K562 (cell line): ENCODE data around the gene ELK1. TPM values are rescaled to one million over a fixed set of nuclear protein-coding genes. Genes with fewer than 3 reads are reported as not detected.

Experiments
- ARID2 ChIP-seq: fragments of 450-650 bp; IDR thresholded peaks from 2 replicates; pipeline ENCODE4 v1.6.1; 2017; ENCODE audit warnings: antibody characterized with exemption, mild to moderate bottlenecking
- CBFB ChIP-seq: sonication (generic); formaldehyde crosslinking; IDR thresholded peaks from 2 replicates; pipeline ENCODE4 v1.4.0; 2020; ENCODE audit warnings: mild to moderate bottlenecking, missing genetic modification reagents
- CBX2 ChIP-seq: fragments of 200-600 bp; sonication (generic); IDR thresholded peaks from one replicate; pipeline ENCODE4 v1.6.1; 2012; ENCODE audit warnings: mild to moderate bottlenecking, low read length, inconsistent platforms; ENCODE audit not compliant: insufficient read depth, poor library complexity, severe bottlenecking
- EP400 ChIP-seq: fragments of 450-650 bp; IDR thresholded peaks from 2 replicates; pipeline ENCODE4 v1.6.1; 2017; ENCODE audit warnings: antibody characterized with exemption, mild to moderate bottlenecking, moderate library complexity
- ETV5 ChIP-seq: sonication (generic); formaldehyde crosslinking; IDR thresholded peaks from 2 replicates; pipeline ENCODE4 v1.4.0; 2020; ENCODE audit warnings: low read depth, mild to moderate bottlenecking, missing genetic modification reagents
- FOXA1 ChIP-seq: fragments of 450-650 bp; IDR thresholded peaks from 2 replicates; pipeline ENCODE4 v1.6.1; 2016; ENCODE audit warnings: mild to moderate bottlenecking, borderline replicate concordance
- GABPA ChIP-seq: fragments of 200-800 bp; sonication (Bioruptor generic); conservative IDR thresholded peaks from 2 replicates; pipeline ENCODE4 v1.6.1; 2016; ENCODE audit warnings: low read depth, missing genetic modification characterization, missing compliant biosample characterization
- HLTF ChIP-seq: fragments of 450-650 bp; IDR thresholded peaks from 2 replicates; pipeline ENCODE4 v1.6.1; 2016
- JUN ChIP-seq, 2 experiments: sonication (generic) in 1 of 2; formaldehyde crosslinking in 1 of 2; IDR thresholded peaks; 2 replicates each; pipeline versions ENCODE4 v1.6.1 to v1.8.0; 2012 to 2022; ENCODE audit warnings: borderline replicate concordance in 2 of 2, mild to moderate bottlenecking in 2 of 2, improper control_type of control experiment in 1 of 2, low read depth in 1 of 2, low read length in 1 of 2, missing genetic modification reagents in 1 of 2
- KLF16 ChIP-seq: IDR thresholded peaks from 2 replicates; pipeline ENCODE4 v1.6.1; 2016; ENCODE audit warnings: antibody characterized with exemption
- POLR2G ChIP-seq: fragments of 200-400 bp; formaldehyde crosslinking; IDR thresholded peaks from 2 replicates; pipeline ENCODE4 v1.6.1; 2017; ENCODE audit warnings: low read depth, mild to moderate bottlenecking, antibody characterized with exemption, low read length, moderate library complexity
- SIRT6 ChIP-seq: IDR thresholded peaks from one replicate; pipeline ENCODE4 v1.6.1; 2012; ENCODE audit warnings: low read depth, mild to moderate bottlenecking, control low read depth, inconsistent platforms, low read length, moderate library complexity
- ZNF175 ChIP-seq: fragments of 200-800 bp; sonication (Bioruptor generic); IDR thresholded peaks from 2 replicates; pipeline ENCODE4 v1.6.1; 2016; ENCODE audit warnings: low read depth, mild to moderate bottlenecking, missing genetic modification characterization, missing compliant biosample characterization
- ZNF197 ChIP-seq: fragments of 200-800 bp; sonication (Bioruptor generic); IDR thresholded peaks from 2 replicates; pipeline ENCODE4 v1.6.1; 2016; ENCODE audit warnings: low read depth, missing genetic modification characterization, missing compliant biosample characterization
- ZNF24 ChIP-seq: fragments of 450-650 bp; IDR thresholded peaks from 2 replicates; pipeline ENCODE4 v1.6.1; 2016
- ZNF277 ChIP-seq: fragments of 250-450 bp; sonication (Bioruptor Pico); IDR thresholded peaks from 2 replicates; pipeline ENCODE4 v1.8.0; 2022; ENCODE audit warnings: inconsistent platforms, mild to moderate bottlenecking, moderate library complexity, borderline replicate concordance
- ZNF449 ChIP-seq: fragments of 250-450 bp; sonication (Bioruptor Pico); IDR thresholded peaks from 2 replicates; pipeline ENCODE4 v1.8.0; 2022; ENCODE audit warnings: moderate library complexity, mild to moderate bottlenecking, inconsistent platforms
- polyA plus RNA-seq, 8 experiments: library from polyadenylated mRNA; depleted of rRNA in 4 of 8; stranded (reverse) in 5 of 8; unstranded in 3 of 8; fragments of >200 nt; fragmentation: Nextera tagmentation in 2 of 8; fragmentation: Illumina TruSeq in 1 of 8; extraction: Ambion mirVana in 2 of 8; extraction: Trizol in 1 of 8; gene quantifications; 2 replicates each; pipeline versions ENCODE4 v1.2.1 to v1.2.3, GENCODE V29; 2011 to 2014; ENCODE audit warnings: inconsistent platforms in 1 of 8, missing spikeins in 1 of 8
- total RNA-seq, 7 experiments: library from RNA; depleted of rRNA in 6 of 7; stranded (reverse); fragments of >200 nt in 6 of 7; fragmentation: Illumina TruSeq in 2 of 7; extraction: Trizol in 2 of 7; gene quantifications; 2 replicates each; pipeline versions ENCODE4 v1.2.1 to v1.2.3, GENCODE V29; 2011 to 2021; ENCODE audit warnings: low replicate concordance in 1 of 7
- TF ChIP-seq, protein P1 (sequence below): fragments of 450-650 bp; IDR thresholded peaks from 2 replicates; pipeline ENCODE4 v1.6.1; 2016; ENCODE audit warnings: antibody characterized with exemption
- TF ChIP-seq, protein P2 (sequence below): sonication (generic); formaldehyde crosslinking; IDR thresholded peaks from 2 replicates; pipeline ENCODE4 v1.8.0; 2023; ENCODE audit warnings: mild to moderate bottlenecking, missing genetic modification reagents

Gene ELK1
- total and polyA plus RNA-seq, 9 of the 15 experiments (the other 6 are each of a cell fraction or from before 2014, with no cell fraction given): 4.4 to 74.9 (median 26.5) TPM

DNA sequence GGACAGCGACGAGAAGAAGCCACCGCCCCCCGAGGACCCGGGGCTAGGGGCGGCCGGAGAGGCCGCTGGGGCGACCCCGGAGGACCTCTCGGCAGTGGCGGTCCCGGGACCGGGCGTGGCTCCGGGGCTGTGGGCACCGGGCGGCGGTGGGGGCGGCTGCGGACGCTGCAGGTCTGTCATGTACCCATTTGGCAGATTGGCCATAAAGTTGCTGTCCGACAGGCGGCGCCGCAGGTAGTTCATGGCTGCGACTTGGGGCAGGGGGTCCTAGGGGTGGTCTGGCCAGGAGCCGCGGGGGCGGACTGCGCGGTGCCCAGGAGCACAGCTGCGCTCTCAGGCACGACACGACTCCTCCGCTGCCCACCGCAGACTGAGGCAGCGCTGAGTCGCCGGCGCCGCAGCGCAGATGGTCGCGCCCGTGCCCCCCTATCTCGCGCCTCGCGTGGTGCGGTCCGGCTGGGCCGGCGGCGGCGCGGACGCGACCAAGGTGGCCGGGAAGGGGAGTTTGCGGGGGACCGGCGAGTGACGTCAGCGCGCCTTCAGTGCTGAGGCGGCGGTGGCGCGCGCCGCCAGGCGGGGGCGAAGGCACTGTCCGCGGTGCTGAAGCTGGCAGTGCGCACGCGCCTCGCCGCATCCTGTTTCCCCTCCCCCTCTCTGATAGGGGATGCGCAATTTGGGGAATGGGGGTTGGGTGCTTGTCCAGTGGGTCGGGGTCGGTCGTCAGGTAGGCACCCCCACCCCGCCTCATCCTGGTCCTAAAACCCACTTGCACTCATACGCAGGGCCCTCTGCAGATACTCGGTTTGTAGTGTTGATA is 30.7 kb downstream of the ELK1 start, which contains the start of gene SYN1 (continued):
- no peak for TF ChIP-seq ZNF277 (CRISPR knock-in tag)
- no peak for TF ChIP-seq GABPA (tag)
- TF ChIP-seq FOXA1: no peak
- no peak for TF ChIP-seq CBX2
- TF ChIP-seq, protein P1, sequence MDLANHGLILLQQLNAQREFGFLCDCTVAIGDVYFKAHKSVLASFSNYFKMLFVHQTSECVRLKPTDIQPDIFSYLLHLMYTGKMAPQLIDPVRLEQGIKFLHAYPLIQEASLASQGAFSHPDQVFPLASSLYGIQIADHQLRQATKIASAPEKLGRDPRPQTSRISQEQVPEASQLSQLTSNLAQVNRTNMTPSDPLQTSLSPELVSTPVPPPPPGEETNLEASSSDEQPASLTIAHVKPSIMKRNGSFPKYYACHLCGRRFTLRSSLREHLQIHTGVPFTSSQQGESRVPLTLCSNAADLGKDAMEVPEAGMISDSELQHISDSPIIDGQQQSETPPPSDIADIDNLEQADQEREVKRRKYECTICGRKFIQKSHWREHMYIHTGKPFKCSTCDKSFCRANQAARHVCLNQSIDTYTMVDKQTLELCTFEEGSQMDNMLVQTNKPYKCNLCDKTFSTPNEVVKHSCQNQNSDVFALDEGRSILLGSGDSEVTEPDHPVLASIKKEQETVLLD: peak; percentile 47; the same call in 1 of the 2 replicates
- no peak for TF ChIP-seq HLTF
- TF ChIP-seq POLR2G: peak; percentile 46; the same call in 1 of the 2 replicates
- no peak for TF ChIP-seq EP400
- peak; percentile 50; the same call in 1 of the 2 replicates for TF ChIP-seq ZNF24
- peak; percentile 4; the same call in 1 of the 2 replicates for TF ChIP-seq ETV5 (CRISPR knock-in tag)
- no peak for TF ChIP-seq ZNF449 (CRISPR knock-in tag)
- TF ChIP-seq ARID2: no peak
- TF ChIP-seq, protein P2, sequence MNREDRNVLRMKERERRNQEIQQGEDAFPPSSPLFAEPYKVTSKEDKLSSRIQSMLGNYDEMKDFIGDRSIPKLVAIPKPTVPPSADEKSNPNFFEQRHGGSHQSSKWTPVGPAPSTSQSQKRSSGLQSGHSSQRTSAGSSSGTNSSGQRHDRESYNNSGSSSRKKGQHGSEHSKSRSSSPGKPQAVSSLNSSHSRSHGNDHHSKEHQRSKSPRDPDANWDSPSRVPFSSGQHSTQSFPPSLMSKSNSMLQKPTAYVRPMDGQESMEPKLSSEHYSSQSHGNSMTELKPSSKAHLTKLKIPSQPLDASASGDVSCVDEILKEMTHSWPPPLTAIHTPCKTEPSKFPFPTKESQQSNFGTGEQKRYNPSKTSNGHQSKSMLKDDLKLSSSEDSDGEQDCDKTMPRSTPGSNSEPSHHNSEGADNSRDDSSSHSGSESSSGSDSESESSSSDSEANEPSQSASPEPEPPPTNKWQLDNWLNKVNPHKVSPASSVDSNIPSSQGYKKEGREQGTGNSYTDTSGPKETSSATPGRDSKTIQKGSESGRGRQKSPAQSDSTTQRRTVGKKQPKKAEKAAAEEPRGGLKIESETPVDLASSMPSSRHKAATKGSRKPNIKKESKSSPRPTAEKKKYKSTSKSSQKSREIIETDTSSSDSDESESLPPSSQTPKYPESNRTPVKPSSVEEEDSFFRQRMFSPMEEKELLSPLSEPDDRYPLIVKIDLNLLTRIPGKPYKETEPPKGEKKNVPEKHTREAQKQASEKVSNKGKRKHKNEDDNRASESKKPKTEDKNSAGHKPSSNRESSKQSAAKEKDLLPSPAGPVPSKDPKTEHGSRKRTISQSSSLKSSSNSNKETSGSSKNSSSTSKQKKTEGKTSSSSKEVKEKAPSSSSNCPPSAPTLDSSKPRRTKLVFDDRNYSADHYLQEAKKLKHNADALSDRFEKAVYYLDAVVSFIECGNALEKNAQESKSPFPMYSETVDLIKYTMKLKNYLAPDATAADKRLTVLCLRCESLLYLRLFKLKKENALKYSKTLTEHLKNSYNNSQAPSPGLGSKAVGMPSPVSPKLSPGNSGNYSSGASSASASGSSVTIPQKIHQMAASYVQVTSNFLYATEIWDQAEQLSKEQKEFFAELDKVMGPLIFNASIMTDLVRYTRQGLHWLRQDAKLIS (CRISPR knock-in tag): peak; percentile 90; the same call in 1 of the 2 replicates
- peak; percentile 68; the same call in 1 of the 2 replicates for TF ChIP-seq ZNF197
- TF ChIP-seq ZNF175 (CRISPR knock-in tag): peak; percentile 35; the same call in 1 of the 2 replicates
- no peak for TF ChIP-seq CBFB (CRISPR knock-in tag)
- no peak for TF ChIP-seq SIRT6
- TF ChIP-seq KLF16: no peak
- peak; percentile 79 for TF ChIP-seq JUN (IDR thresholded peaks at IDR 0.05; ENCODE audit: borderline replicate concordance, low read depth, low read length)
- peak; percentile 98 for TF ChIP-seq JUN (CRISPR knock-in tag; IDR thresholded peaks at IDR 0.05; ENCODE audit: borderline replicate concordance)
